Measurements from ENCODE around the gene TNF. TPM values are rescaled to one million over a fixed set of nuclear protein-coding genes. Genes with fewer than 3 reads are reported as not detected.

Gene TNF
- total RNA-seq, 1 donor from 2014 or later = 11.5 TPM

GRCh38 chr6:31534011-31534410, 41.4 kb upstream of the TNF start:
- Histone ChIP-seq H3K4me3 (no peak overlapping the region), H3K27me3 (no peaks in the 10 kb centered on the region), H3K4me1 (peaks cover 0 to 8% of the 10 kb centered on the region in 2 donors), H3K27ac (no peak overlapping the region), H3K9me3 (no peaks in the 10 kb centered on the region), H3K36me3 (peaks cover 77 to 95% of the 10 kb centered on the region in 2 donors)
- no peak for TF ChIP-seq CTCF (IDR thresholded peaks at IDR 0.05)
- intact Hi-C loops (cut with DNase I) = no loop called here
- DNase-seq (ENCODE audit: low spot score in 2 of 2) = no peak

- H3K4me3 ChIP-seq = no peak overlapping the region
- peaks cover 77 to 98% of the 10 kb centered on the region in 2 donors for H3K36me3 ChIP-seq
- peaks cover under 1 to 13% of the 10 kb centered on the region in 2 donors for H3K4me1 ChIP-seq
- no peaks in the 10 kb centered on the region for H3K27me3 ChIP-seq
- TF ChIP-seq CTCF (IDR thresholded peaks at IDR 0.05) = no peak
- intact Hi-C loops (cut with DNase I) = no loop called here
- no peaks in the 10 kb centered on the region for H3K9me3 ChIP-seq
- H3K27ac ChIP-seq = no peak overlapping the region
- DNase-seq (ENCODE audit: low spot score in 2 of 2) = no peak
These were observed 40.8 kb upstream of the TNF start for GRCh38 chr6:31534521-31535040.

- peaks cover 83 to 95% of the 10 kb centered on the region in 2 donors for H3K36me3 ChIP-seq
- H3K4me3 ChIP-seq = no peak overlapping the region
- H3K27me3 ChIP-seq = no peaks in the 10 kb centered on the region
- TF ChIP-seq CTCF (IDR thresholded peaks at IDR 0.05) = no peak
- intact Hi-C loops (cut with DNase I) = no loop called here
- no peak overlapping the region for H3K27ac ChIP-seq
- peaks cover 12 to 25% of the 10 kb centered on the region in 2 donors for H3K4me1 ChIP-seq
- no peaks in the 10 kb centered on the region for H3K9me3 ChIP-seq
- DNase-seq (ENCODE audit: low spot score in 2 of 2) = no peak
These were observed 39.6 kb upstream of the TNF start for GRCh38 chr6:31535538-31536324.

GRCh38 chr6:31538805-31539400, 36.5 kb upstream of the TNF start:
- Histone ChIP-seq H3K27me3 (no peaks in the 10 kb centered on the region), H3K4me3 (peak overlapping the region in 1 of 2 donors; percentile 76), H3K4me1 (peaks cover 13 to 32% of the 10 kb centered on the region in 2 donors), H3K9me3 (no peaks in the 10 kb centered on the region), H3K36me3 (peaks cover 53 to 65% of the 10 kb centered on the region in 2 donors), H3K27ac (no peak overlapping the region)
- TF ChIP-seq CTCF (IDR thresholded peaks at IDR 0.05) = no peak
- no peak for DNase-seq (ENCODE audit: low spot score in 2 of 2)
- intact Hi-C loops (cut with DNase I) = no loop called here

GRCh38 chr6:31540640-31541039, 34.7 kb upstream of the TNF start:
- Histone ChIP-seq H3K9me3 (no peaks in the 10 kb centered on the region), H3K27ac (peak overlapping the region; percentile 94 to 95), H3K27me3 (no peaks in the 10 kb centered on the region), H3K4me1 (peaks cover 13 to 32% of the 10 kb centered on the region in 2 donors), H3K36me3 (peaks cover 36 to 48% of the 10 kb centered on the region in 2 donors), H3K4me3 (peak overlapping the region; percentile 76 to 88)
- no peak for DNase-seq (ENCODE audit: low spot score in 2 of 2)
- intact Hi-C loops (cut with DNase I) = loop anchor here (5.0 to 10.0 kb wide), 6 partner anchors 138 to 1874 kb away; partner anchors contain the start of genes AGER, CUTA, MICA and MRPS18B
- TF ChIP-seq CTCF (IDR thresholded peaks at IDR 0.05) = no peak

Data from ascending aorta (tissue), 2 donors.